Measurements from ENCODE around the gene GJA9.

DNA sequence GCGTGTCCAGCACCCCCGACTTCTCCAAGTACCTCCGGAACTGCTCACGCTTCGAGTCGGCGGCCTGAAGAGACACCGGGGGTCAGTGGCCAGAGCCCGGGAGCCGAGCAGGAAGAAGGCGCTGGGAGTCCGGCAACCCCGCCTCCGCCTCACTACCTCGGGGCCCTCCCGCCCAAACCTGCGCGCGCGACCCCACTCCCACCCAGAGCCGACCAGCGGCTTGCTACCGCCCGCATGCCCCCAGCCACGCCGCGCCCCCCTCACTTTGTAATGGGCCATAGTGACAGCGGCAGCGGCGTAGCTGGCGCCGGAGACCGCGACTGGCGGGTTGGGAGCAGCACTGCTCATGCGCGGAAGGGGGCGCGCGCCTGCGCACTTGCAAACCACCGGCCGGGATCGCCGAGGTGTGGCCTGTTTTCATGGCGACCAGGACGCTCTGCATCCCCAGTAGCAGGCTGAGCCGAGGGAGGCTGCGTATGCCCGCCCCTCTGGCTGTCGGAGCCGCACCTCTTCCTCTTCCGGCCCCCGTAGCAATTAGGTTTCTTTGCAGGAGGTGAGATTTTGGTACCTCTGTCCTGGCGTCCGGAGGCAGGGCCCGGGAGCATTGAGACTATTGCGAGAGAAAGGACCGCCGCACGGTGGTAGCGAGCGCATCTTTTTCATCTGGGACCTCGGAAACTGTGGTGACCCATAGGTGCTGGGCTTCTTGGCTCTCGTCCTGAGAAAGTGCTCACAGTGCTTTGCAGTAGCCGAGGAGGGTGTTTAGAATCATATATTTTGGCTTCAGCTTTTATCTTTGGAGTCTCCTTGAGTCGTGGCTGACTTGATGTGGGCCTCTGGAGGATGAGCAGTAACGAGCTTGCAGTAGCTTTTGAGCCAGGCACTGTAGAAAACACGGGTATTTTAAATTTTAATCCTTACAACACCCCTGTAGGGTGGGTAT lies 8.1 kb downstream of the GJA9 start, which contains the start of gene MYCBP:
- TF ChIP-seq SUZ12 (IDR thresholded peaks at IDR 0.05; ENCODE audit: extremely low read depth, insufficient read depth, insufficient read length) (no peak), ZNF274 (IDR thresholded peaks at IDR 0.05; ENCODE audit: low read depth, low read length) (no peak)

Measured in NT2/D1 (cell line).